Subcutaneous abdominal adipose tissue (tissue), 5 donors: ENCODE measurements around the gene HOXD8.
A peak's percentile ranks its signal among the peaks of the same experiment; 100 is the strongest.

Experiments used
- H3K27ac ChIP-seq: one replicate; pipeline ENCODE4 v1.7.0; 2013; ENCODE audit warnings: low read depth, mild to moderate bottlenecking, inconsistent platforms, low read length, moderate library complexity
- H3K27me3 ChIP-seq, 5 donors: one replicate each; pipeline ENCODE4 v1.7.0; 2013; ENCODE audit warnings: low read length in 5 of 5, inconsistent platforms in 1 of 5; ENCODE audit not compliant: control insufficient read depth in 5 of 5, insufficient read depth in 4 of 5
- H3K36me3 ChIP-seq, 5 donors: one replicate each; pipeline ENCODE4 v1.7.0; 2013; ENCODE audit warnings: low read length in 5 of 5; ENCODE audit not compliant: control insufficient read depth in 5 of 5, insufficient read depth in 5 of 5
- H3K4me1 ChIP-seq, 5 donors: one replicate each; pipeline ENCODE4 v1.7.0; 2013; ENCODE audit warnings: low read length in 5 of 5, mild to moderate bottlenecking in 3 of 5, moderate library complexity in 1 of 5; ENCODE audit not compliant: control insufficient read depth in 5 of 5, insufficient read depth in 5 of 5
- H3K4me3 ChIP-seq, 5 donors: one replicate each; pipeline ENCODE4 v1.7.0; 2013; ENCODE audit warnings: low read length in 5 of 5, low read depth in 1 of 5
- H3K9ac ChIP-seq, 5 donors: one replicate each; pipeline ENCODE4 v1.7.0; 2013; ENCODE audit warnings: low read length in 5 of 5, mild to moderate bottlenecking in 4 of 5, moderate library complexity in 3 of 5
- H3K9me3 ChIP-seq, 5 donors: one replicate each; pipeline ENCODE4 v1.7.0; 2013; ENCODE audit warnings: low read length in 5 of 5; ENCODE audit not compliant: control insufficient read depth in 5 of 5
- donor health status: healthy.
- donor health status: healthy.
- donor health status: healthy.
- donor health status: healthy.
- donor health status: healthy.

The HOXD8 gene

GRCh38 chr2:176154576-176155252 is 25.2 kb downstream of the HOXD8 start:
- Histone ChIP-seq H3K27ac (no peak overlapping the region), H3K4me3 (no peak overlapping the region), H3K9ac (no peak overlapping the region), H3K4me1 (peaks cover 0 to 14% (median 6%) of the 10 kb centered on the region in 5 donors), H3K9me3 (no peaks in the 10 kb centered on the region), H3K36me3 (peaks cover 7 to 27% (median 19%) of the 10 kb centered on the region in 5 donors), H3K27me3 (peaks cover 0 to 21% (median 0%) of the 10 kb centered on the region in 5 donors)

- H3K9ac ChIP-seq, result no peak overlapping the region
- no peaks in the 10 kb centered on the region for H3K9me3 ChIP-seq
- peaks cover 0 to 24% (median 3%) of the 10 kb centered on the region in 5 donors for H3K27me3 ChIP-seq
- peaks cover 0 to 21% (median 14%) of the 10 kb centered on the region in 5 donors for H3K4me1 ChIP-seq
- no peak overlapping the region for H3K27ac ChIP-seq
- H3K4me3 ChIP-seq, result no peak overlapping the region
- peaks cover 7 to 23% (median 14%) of the 10 kb centered on the region in 5 donors for H3K36me3 ChIP-seq
Measured at GRCh38 chr2:176155356-176156044, 26.0 kb downstream of the HOXD8 start.

GRCh38 chr2:176156301-176156806 is 26.8 kb downstream of the HOXD8 start:
- peaks cover 7 to 23% (median 12%) of the 10 kb centered on the region in 5 donors for H3K36me3 ChIP-seq
- peak overlapping the region in 1 of 5 donors; percentile 48 for H3K4me3 ChIP-seq
- H3K27me3 ChIP-seq, result peaks cover 0 to 27% (median 3%) of the 10 kb centered on the region in 5 donors
- no peak overlapping the region for H3K9ac ChIP-seq
- H3K4me1 ChIP-seq, result peaks cover 0 to 21% (median 16%) of the 10 kb centered on the region in 5 donors
- H3K27ac ChIP-seq, result no peak overlapping the region
- no peaks in the 10 kb centered on the region for H3K9me3 ChIP-seq

- H3K4me1 ChIP-seq, result peaks cover 0 to 21% (median 19%) of the 10 kb centered on the region in 5 donors
- no peaks in the 10 kb centered on the region for H3K9me3 ChIP-seq
- no peak within 1 kb of the TSS for H3K27ac ChIP-seq
- H3K4me3 ChIP-seq, result peak within 1 kb of the TSS; percentile 19 to 48 (median 46)
- H3K27me3 ChIP-seq, result peaks cover 0 to 33% (median 3%) of the 10 kb centered on the region in 5 donors
- H3K9ac ChIP-seq, result no peak within 1 kb of the TSS
- H3K36me3 ChIP-seq, result peaks cover 7 to 23% (median 12%) of the 10 kb centered on the region in 5 donors
Measured at GRCh38 chr2:176156807-176157498, 27.4 kb downstream of the HOXD8 start, which contains the start of gene HOXD3. HOXD3 (plus strand) TSS chr2:176157307; CDS start chr2:176169115, 11,808 bp downstream.

DNA sequence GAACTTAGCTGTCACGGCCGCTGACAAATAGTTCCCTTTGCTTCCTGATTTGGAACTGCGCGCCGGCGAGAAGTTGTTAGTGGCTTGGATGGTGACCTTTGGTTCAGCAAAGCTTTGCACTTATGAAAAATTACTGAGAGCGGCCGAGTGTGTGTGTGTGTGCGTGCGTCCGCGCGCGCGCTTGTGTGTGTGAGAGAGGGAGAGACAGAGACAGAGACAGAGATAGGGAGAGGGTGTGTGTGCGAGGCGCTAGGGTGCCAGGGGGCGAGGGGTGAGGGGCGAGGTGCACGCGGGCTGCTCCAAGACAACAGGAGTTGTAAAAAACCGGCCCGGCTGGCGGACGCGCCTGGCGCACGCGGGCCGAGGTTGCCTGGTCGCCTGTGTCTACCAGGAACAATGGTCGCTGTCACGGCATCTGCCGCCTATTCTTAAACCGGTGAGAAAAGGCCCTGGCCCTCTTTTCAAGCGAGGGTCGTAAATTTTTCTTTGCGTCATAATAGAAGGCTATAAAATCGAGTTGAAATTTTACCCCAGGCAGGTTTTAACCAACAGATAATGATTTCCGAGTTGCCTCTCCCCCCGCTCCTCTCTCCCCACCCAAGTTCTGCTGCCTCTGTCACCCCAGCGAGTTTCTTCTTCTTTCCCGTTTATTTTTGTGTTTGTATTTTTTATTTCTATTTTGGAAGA is 28.1 kb downstream of the HOXD8 start:
- Histone ChIP-seq H3K27me3 (peaks cover 2 to 38% (median 3%) of the 10 kb centered on the region in 5 donors), H3K9ac (no peak overlapping the region), H3K4me3 (peak overlapping the region in 4 of 5 donors; percentile 19 to 47 (median 42))

DNA sequence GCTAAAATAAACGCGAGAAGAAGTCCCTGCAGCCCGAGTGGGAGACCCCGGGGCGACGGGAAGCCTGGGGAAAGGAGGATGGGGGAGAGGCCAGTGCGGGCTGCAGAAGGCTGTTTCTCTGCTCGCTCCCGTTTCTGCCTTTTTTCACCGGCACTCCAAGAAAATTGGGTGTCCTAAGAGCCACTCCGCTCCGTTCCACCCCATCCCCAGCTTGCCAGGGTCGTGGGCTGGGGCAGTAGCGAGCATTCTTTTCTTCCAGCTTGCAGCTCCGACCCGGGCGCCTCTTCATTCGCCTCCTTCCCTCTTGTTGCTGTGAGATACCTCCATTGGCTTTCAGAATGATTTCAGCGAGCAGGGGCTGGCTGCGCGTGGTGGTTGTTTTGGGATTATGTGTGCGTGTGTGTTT is 28.7 kb downstream of the HOXD8 start:
- Histone ChIP-seq H3K9ac (no peak overlapping the region), H3K27me3 (peaks cover 2 to 38% (median 3%) of the 10 kb centered on the region in 5 donors), H3K27ac (no peak overlapping the region), H3K4me3 (no peak overlapping the region), H3K4me1 (peaks cover 0 to 24% (median 21%) of the 10 kb centered on the region in 5 donors), H3K9me3 (no peaks in the 10 kb centered on the region), H3K36me3 (peaks cover 3 to 15% (median 7%) of the 10 kb centered on the region in 5 donors)

More for the DNA sequence above, 28.1 kb downstream of the HOXD8 start:
- Histone ChIP-seq H3K36me3 (peaks cover 5 to 20% (median 8%) of the 10 kb centered on the region in 5 donors), H3K27ac (no peak overlapping the region), H3K9me3 (no peaks in the 10 kb centered on the region), H3K4me1 (peaks cover 0 to 24% (median 21%) of the 10 kb centered on the region in 5 donors)

DNA sequence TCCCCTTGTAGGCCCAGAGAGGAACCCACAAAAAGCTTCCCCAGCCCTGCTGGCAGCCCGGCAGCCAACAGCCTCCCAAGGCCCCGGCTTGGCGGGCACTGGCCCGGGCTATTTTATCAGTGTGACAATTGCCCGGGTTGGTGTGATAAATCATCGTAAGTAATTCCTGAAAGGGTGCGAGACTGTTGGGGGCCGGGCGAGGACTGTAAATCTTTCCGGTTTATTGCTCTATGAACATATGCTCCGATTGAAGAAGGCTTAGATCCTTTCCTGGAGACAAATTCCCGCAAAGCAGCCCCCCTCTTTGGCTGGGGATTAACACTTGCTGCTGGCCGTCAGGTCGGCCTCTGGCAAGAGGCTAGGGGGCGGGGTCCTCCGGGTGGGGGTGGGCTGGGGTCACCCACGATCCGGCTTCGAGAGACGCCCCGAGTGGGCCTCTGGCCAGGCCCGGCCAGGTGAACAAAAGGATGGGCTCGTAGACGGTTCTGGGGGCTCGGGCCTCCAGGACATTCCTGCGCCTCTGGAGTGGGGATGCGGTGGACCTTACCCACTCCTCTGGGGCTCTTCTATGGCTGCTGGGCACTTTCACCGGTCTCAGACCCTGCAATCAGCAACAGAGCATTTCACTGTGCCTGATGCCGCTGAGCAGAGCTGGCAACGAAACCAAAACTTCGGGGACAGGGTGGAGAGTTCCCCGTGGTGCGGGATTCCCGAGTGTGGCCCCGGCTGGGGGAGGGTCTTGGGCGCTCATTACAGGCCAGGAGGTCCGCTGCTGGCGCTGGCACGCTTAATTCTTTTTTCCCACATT is 29.6 kb downstream of the HOXD8 start:
- Histone ChIP-seq H3K27ac (no peak overlapping the region), H3K27me3 (peaks cover 2 to 42% (median 3%) of the 10 kb centered on the region in 5 donors), H3K4me3 (no peak overlapping the region), H3K36me3 (peaks cover 2 to 11% (median 4%) of the 10 kb centered on the region in 5 donors), H3K4me1 (peaks cover 0 to 24% (median 21%) of the 10 kb centered on the region in 5 donors), H3K9ac (no peak overlapping the region), H3K9me3 (no peaks in the 10 kb centered on the region)

GRCh38 chr2:176159663-176160250 is 30.3 kb downstream of the HOXD8 start:
- H3K4me1 ChIP-seq, result peaks cover 0 to 24% (median 21%) of the 10 kb centered on the region in 5 donors
- H3K36me3 ChIP-seq, result peaks cover 0 to 8% (median 7%) of the 10 kb centered on the region in 5 donors
- no peak overlapping the region for H3K27ac ChIP-seq
- no peaks in the 10 kb centered on the region for H3K9me3 ChIP-seq
- H3K27me3 ChIP-seq, result peaks cover 2 to 41% (median 6%) of the 10 kb centered on the region in 5 donors
- no peak overlapping the region for H3K9ac ChIP-seq
- peak overlapping the region in 2 of 5 donors; percentile 22 to 27 for H3K4me3 ChIP-seq
